OCI-LY7 (cell line): ENCODE measurements around the gene CAMSAP2. TPM values are rescaled to one million over a fixed set of nuclear protein-coding genes. Genes with fewer than 3 reads are reported as not detected.

Experiments
- BruUV-seq: library from RNA; stranded (reverse); fragments of 400-500 nt; replicated peaks from 2 replicates; lab custom pipeline; 2021; lab: Mats Ljungman, UMichigan
- CTCF ChIA-PET: fragments of 300-600 bp; sonication (Branson Sonifier 250); formaldehyde crosslinking; loops from one replicate; lab custom pipeline; 2022; ENCODE audit warnings: antibody characterized with exemption; ENCODE audit not compliant: unreplicated experiment; lab: Charles Lee
- POLR2A ChIA-PET: fragments of 300-600 bp; sonication (Branson Sonifier 250); formaldehyde crosslinking; loops from one replicate; lab custom pipeline; 2022; ENCODE audit warnings: antibody characterized with exemption; lab: Charles Lee
- DNase-seq: peaks from one replicate; pipeline ENCODE4 v3.0.0-alpha.2; 2015; ENCODE audit warnings: low spot score
- H2AFZ ChIP-seq: fragments of 200-600 bp; sonication (generic), shearing (Covaris generic); 2 replicates; pipeline ENCODE4 v1.6.1; 2014; ENCODE audit warnings: mild to moderate bottlenecking, antibody characterized with exemption, low read length, moderate library complexity
- H3K27ac ChIP-seq: fragments of 200-600 bp; sonication (generic); 2 replicates; pipeline ENCODE4 v1.5.1; 2014; ENCODE audit warnings: mixed run types, low read depth, mild to moderate bottlenecking, moderate library complexity, low read length, inconsistent platforms; ENCODE audit not compliant: poor library complexity, severe bottlenecking
- H3K36me3 ChIP-seq: fragments of 200-600 bp; sonication (generic); 2 replicates; pipeline ENCODE4 v1.6.1; 2014; ENCODE audit warnings: mild to moderate bottlenecking, antibody characterized with exemption, low read length, moderate library complexity, mixed read lengths; ENCODE audit not compliant: insufficient read depth
- H3K4me1 ChIP-seq: fragments of 200-600 bp; sonication (generic); 2 replicates; pipeline ENCODE4 v1.5.1; 2014; ENCODE audit warnings: mild to moderate bottlenecking, low read length; ENCODE audit not compliant: insufficient read depth, poor library complexity, severe bottlenecking
- H3K4me2 ChIP-seq: fragments of 200-600 bp; sonication (generic); 2 replicates; pipeline ENCODE4 v1.6.1; 2014; ENCODE audit warnings: mild to moderate bottlenecking, low read length
- H3K4me3 ChIP-seq: fragments of 200-600 bp; sonication (generic); 2 replicates; pipeline ENCODE4 v1.5.1; 2014; ENCODE audit warnings: mild to moderate bottlenecking, low read depth, low read length; ENCODE audit not compliant: poor library complexity, severe bottlenecking
- H3K79me2 ChIP-seq: fragments of 200-600 bp; sonication (generic); 2 replicates; pipeline ENCODE4 v1.6.1; 2016; ENCODE audit warnings: low read depth, mild to moderate bottlenecking, low read length, moderate library complexity, mixed read lengths; ENCODE audit not compliant: insufficient read depth
- H3K9me2 ChIP-seq: fragments of 200-600 bp; sonication (generic); 2 replicates; pipeline ENCODE4 v1.6.1; 2016; ENCODE audit warnings: mild to moderate bottlenecking, low read length, mixed read lengths; ENCODE audit not compliant: insufficient read depth
- H3K9me3 ChIP-seq: fragments of 200-600 bp; sonication (generic); 2 replicates; pipeline ENCODE4 v1.6.1; 2014; ENCODE audit warnings: mild to moderate bottlenecking, mixed run types, low read length, mixed read lengths
- H4K20me1 ChIP-seq: fragments of 200-600 bp; sonication (generic); 2 replicates; pipeline ENCODE4 v1.6.1; 2014; ENCODE audit warnings: mild to moderate bottlenecking, antibody characterized with exemption, low read length, moderate library complexity, mixed read lengths; ENCODE audit not compliant: insufficient read depth
- CTCF ChIP-seq: fragments of 200-600 bp; sonication (generic); conservative IDR thresholded peaks from 2 replicates; pipeline ENCODE4 v1.5.1; 2014; ENCODE audit warnings: mild to moderate bottlenecking, antibody characterized with exemption, low read length, moderate library complexity, mixed read lengths
- EZH2phosphoT487 ChIP-seq: fragments of 200-600 bp; sonication (generic); IDR thresholded peaks from 2 replicates; pipeline ENCODE4 v1.6.1; 2018; ENCODE audit warnings: low read depth, borderline replicate concordance, mild to moderate bottlenecking, mixed run types, antibody characterized with exemption, low read length, moderate library complexity, mixed read lengths
- intact Hi-C: fragments of 100-400 bp; cut with micrococcal nuclease; formaldehyde crosslinking; loops from one replicate; pipeline ENCODE4 v1.10.0; 2022; ENCODE audit not compliant: unreplicated experiment
- total RNA-seq, 2 experiments: library from RNA; depleted of rRNA in 1 of 2; stranded (reverse); fragments of >200 nt in 1 of 2; shearing (Covaris generic) in 1 of 2; gene quantifications; 2 replicates each; pipeline ENCODE4 v1.2.3, GENCODE V29; 2014 to 2022

Gene CAMSAP2
- total RNA-seq, 2 experiments from 2014 or later, result 9.2 to 14.9 TPM

GRCh38 chr1:200783926-200784325, 45.2 kb downstream of the CAMSAP2 start:
- no peaks in the 10 kb centered on the region for H3K79me2 ChIP-seq
- no TSS peak for BruUV-seq
- POLR2A ChIA-PET, result interaction anchor here (0.6 kb wide), 1 partner anchor 162 kb away, joined by 4 read pairs; no protein-coding TSS in a partner anchor

GRCh38 chr1:200784576-200784975, 45.9 kb downstream of the CAMSAP2 start:
- POLR2A ChIA-PET, result no interaction called here
- BruUV-seq, result no TSS peak
- DNase-seq, result no peak
- CTCF ChIA-PET, result no interaction called here
- Histone ChIP-seq H3K9me3 (peaks cover 8% of the 10 kb centered on the region; the same call in 1 of the 2 replicates), H3K9me2 (no peaks in the 10 kb centered on the region), H3K4me3 (no peak overlapping the region), H4K20me1 (no peaks in the 10 kb centered on the region), H2AFZ (no peak overlapping the region), H3K4me2 (no peak overlapping the region), H3K27ac (no peak overlapping the region), H3K79me2 (no peaks in the 10 kb centered on the region), H3K4me1 (peaks cover 7% of the 10 kb centered on the region), H3K36me3 (peaks cover 52% of the 10 kb centered on the region)
- intact Hi-C loops, result no loop called here
- TF ChIP-seq EZH2phosphoT487 (no peak), CTCF (no peak)

More at GRCh38 chr1:200783926-200784325, 45.2 kb downstream of the CAMSAP2 start:
- DNase-seq, result no peak
- Histone ChIP-seq H3K36me3 (peaks cover 52% of the 10 kb centered on the region), H3K9me3 (peaks cover 8% of the 10 kb centered on the region; the same call in 1 of the 2 replicates), H3K4me2 (no peak overlapping the region), H3K4me1 (peaks cover 7% of the 10 kb centered on the region), H2AFZ (no peak overlapping the region), H3K9me2 (no peaks in the 10 kb centered on the region), H3K4me3 (no peak overlapping the region), H4K20me1 (no peaks in the 10 kb centered on the region), H3K27ac (no peak overlapping the region)
- CTCF ChIA-PET, result no interaction called here
- intact Hi-C loops, result no loop called here
- TF ChIP-seq CTCF (no peak), EZH2phosphoT487 (no peak)

- H2AFZ ChIP-seq, result no peak overlapping the region
- no peak overlapping the region for H3K4me3 ChIP-seq
- ChIA-PET CTCF (no interaction called here), POLR2A (interaction anchor here (1.6 kb wide), 1 partner anchor 12 kb away, joined by 7 read pairs; no protein-coding TSS in a partner anchor)
- no peaks in the 10 kb centered on the region for H3K4me1 ChIP-seq
- H3K27ac ChIP-seq, result no peak overlapping the region
- no peak overlapping the region for H3K4me2 ChIP-seq
- no peaks in the 10 kb centered on the region for H4K20me1 ChIP-seq
- H3K9me3 ChIP-seq, result peaks cover 8% of the 10 kb centered on the region; the same call in 1 of the 2 replicates
- intact Hi-C loops, result no loop called here
- H3K79me2 ChIP-seq, result no peaks in the 10 kb centered on the region
- H3K36me3 ChIP-seq, result peaks cover 34% of the 10 kb centered on the region
- TF ChIP-seq CTCF, result no peak
- TF ChIP-seq EZH2phosphoT487, result no peak
- H3K9me2 ChIP-seq, result no peaks in the 10 kb centered on the region
- BruUV-seq, result no TSS peak
- DNase-seq, result no peak
Observed at GRCh38 chr1:200786788-200787187, 48.1 kb downstream of the CAMSAP2 start.
